ENCODE data around the gene MAP6D1.
"Not testable (repeated sequence)": the region's sequence is repeated elsewhere in the genome, so short reads cannot be mapped to it uniquely, and the experiment has no call there.

Gene MAP6D1

DNA sequence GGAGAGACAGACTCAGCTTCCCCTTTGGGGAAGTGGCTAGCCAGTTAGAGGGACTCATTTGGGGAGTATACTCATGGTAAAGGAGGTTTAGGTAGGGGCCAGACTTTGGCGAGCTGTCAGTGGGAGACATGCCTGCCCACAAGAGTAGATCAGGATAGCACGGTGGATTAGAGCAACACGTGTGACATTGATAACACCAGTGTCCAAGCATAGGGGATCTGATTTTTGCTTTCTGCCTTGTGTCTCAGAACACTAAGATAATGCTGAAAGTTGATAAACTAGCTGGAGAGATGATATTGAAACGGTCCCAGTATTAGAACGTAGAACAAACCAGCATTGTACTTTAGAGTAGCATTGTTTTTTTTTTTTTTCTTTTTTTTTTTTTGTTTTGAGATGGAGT lies 25.9 kb downstream of the MAP6D1 start:
- DNase-seq = no peak

DNA sequence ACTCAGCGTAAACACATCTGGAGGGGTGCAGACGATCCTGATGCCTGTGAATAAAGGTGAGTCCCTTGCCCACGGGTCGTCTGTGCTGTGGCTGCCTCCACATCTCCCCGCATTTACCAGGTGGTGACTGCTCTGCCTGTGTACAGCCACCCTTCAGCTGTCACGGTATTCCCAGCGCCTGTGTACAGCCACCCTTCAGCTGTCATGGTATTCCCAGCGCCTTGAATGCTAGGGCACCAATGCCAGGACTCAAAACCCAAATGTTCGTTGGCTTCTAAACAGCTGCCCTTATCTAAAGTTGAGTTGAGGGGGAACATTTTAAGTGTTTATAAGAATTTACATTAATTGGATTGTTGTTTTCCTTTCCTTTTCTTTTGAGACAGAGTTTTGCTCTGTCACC lies 27.4 kb downstream of the MAP6D1 start:
- no peak for DNase-seq

DNA sequence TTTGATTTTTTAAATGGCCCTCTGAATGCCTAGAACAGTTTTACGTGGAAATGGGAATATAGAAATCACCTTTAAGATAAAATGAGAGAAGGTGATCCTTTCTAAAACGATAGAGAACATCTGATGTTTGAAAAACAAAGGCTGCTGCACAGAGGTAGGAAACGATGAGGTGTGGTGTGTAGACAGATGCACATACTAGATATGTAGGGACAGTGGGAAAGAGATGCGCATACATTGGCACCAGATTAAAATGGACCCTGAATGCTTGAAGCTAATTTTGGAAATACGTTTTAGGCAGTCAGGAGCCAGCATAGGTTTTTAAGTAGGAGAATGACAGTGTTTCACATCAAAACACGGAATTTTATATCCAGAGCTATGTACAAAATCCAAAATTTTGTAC lies 29.0 kb downstream of the MAP6D1 start:
- no peak for DNase-seq

DNA sequence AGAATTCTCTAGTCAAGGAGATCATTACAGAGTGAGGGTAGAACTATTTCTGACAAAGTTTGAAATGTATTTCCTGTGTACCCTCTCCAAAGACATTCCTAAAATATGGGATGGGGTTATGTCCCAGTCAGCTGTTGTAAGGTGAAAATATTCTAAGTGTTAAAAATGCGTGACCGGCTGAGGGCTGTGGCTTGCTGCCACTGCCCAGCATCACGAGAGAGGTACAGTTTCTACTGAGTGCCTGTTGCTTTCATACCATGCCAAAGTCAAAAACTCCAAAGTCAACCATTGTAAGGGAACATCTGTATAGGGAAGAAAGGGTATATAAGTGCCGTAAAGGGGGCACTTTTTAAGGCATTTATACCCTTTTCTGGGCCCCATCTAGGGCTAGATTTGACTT lies 30.9 kb downstream of the MAP6D1 start:
- no peak for DNase-seq

DNA sequence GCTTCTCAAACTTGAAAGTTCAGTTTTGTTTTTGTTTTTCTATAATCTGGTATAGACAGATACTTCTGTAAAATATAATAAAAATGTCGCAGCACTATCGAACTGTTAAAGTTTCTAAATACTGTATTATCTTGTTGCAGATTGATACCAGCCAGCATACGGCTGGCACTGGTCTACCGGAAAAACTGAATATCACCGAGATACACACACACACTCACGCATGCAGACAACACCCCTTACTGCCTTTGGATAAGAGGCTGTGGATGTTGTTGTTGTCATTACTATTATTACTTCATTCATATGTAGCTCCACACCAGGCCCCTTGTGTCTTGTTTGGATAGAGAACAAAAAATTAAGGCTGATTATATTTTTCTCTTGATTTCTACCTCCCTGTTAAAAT lies 32.4 kb downstream of the MAP6D1 start:
- DNase-seq = no peak

DNA sequence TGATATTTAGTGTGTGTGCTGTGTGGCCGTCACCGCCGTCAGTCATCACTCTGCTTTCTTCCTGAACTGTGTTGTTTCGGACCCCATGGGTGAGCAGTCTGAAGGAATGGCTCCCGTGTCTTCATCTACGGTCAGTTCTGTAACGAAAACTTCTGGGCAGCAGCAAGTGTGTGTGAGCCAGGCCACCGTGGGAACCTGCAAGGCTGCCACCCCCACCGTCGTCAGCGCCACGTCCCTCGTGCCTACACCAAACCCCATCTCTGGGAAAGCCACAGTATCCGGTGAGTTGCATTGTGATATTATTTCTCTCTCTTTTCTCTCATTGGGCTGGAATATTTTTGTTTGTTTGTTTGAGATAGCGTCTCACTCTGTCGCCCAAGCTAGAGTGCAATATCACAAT lies 34.7 kb downstream of the MAP6D1 start:
- no peak for DNase-seq

DNA sequence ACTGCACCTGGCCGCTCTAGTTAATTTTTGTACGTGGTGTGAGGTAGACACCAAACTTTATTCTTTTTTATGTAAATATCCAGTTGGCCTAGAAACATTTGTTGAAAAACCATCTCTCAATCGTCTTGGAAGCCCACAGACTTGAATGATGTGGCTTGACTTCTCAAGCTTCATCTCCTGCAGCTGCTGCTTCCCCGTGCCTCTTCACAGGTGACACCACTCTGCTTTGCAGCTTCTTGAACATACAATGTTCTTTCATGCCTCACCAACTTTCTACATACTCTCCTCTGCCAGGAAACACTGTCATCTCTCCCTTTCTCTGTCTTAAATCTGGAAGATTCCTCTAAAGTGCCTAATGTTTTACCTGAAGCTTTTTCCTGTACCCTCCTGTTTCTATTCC lies 35.6 kb downstream of the MAP6D1 start:
- no peak for DNase-seq

DNA sequence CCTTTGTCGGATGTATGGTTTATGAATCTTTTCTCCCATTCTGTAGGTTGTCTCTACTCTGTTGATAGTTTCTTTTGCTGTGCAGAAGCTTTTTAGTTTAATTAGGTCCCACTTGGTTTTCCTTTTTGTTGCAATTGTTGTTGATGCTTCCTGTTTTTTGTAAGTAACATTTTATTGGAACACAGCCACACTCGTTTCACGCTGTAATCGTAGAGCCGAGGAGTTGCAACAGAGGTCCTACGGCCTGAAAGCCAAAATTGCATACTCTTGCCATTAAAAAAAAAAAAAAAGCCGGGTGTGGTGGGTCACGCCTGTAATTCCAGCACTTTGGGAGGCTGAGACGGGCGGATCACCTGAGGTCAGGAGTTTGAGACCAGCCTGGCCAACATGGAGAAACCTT lies 40.9 kb downstream of the MAP6D1 start:
- DNase-seq = not testable (repeated sequence)

DNA sequence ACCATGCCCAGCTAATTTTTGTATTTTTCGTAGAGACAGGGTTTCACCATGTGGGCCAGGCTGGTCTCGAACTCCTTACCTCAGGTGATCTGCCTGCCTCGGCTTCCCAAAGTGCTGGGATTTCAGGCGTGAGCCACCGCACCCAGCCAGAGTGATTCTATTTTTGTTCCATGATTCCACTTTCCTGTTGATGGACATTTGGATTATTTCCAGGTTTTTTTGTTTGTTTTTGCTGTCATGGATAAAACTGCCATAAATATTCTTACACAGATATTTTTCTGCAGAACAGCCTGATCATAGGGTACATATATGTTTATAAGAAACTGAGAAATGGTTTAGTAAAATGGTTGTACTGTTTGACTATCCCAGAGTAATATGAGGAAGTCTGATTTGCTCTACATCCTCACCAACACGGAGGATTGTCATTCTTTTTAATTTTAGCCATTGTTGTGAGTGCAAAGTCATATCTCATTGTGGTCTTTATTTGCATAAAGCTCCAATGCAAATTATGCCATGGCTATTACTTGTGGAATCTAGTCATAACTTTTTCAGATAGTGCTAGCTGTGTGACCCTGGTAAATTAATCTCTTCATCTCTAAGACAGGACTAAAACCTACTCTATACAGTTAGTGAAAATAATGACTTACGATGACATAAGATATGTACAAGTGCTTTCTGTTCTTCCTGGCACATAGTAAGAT lies 42.7 kb downstream of the MAP6D1 start:
- DNase-seq = no peak

DNA sequence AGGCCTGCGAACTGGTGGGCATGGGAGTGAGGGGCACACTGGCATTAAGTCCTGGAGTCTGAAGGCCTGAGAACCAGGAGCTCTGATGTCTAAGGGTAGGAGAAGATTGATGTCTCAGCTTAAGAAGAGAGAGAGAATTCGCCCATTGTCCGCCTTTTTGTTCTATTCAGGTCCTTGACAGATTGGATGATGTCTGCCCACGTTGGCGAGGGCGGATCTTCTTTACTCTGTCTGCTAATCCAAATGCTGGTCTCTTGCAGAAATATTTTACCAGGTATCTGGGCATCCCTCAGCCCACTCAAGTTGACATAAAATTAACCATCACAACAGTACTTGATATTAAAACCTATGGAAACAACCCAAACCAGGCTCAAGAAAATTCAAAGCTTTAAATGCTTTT lies 44.1 kb downstream of the MAP6D1 start:
- DNase-seq = no peak

DNA sequence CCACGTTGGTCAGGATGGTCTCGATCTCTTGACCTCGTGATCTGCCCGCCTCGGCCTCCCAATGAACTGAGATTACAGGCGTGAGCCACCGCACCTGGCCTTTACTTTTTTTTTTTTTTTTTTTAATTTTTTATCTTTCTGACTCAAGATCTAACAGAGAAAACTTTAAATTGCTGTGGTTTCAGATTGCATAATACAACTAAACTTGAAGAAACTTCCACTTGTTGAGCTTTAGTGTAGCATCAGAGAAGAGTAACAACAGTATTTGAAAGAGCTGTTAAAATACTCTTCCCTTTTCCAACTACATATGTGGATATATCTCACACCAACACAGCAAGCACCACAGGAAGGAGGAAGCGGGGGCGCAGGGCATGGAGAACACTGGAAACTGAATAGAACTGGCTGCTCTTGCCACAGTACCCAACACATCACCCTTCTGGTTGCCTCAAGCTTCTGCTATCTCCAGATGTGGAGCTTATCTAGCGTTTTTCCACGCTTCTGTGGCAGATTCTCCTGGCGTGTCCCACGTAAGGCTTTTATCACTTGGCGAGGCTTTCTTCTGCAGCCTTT lies 45.4 kb downstream of the MAP6D1 start:
- DNase-seq = no peak

DNA sequence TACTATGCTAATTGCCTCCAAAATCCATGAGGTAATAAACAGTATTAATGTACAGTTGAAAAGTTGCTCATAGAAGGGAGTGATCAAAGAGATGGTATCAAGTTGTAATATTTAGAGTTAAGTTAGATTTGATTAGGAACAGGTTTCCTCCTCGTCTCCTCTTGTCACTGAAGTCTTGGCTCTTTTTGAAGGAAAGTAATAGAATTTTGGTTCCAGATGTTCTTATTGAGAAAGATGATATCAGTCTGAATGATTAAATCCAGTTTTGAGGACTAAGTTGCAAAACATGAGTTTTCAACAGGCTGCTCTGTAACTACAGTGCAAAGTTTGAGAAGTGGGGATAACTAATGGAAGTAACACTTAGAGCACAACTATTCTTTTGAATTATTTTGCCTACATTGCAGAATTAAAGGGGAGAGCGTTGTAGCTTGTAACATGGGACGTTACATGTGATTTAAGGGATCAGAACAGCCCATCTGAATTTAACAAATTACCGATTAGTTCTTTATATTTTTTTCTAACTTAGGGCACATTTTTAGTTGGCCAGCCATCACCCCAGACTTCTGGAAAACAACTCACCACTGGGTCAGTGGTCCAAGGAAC lies 48.3 kb downstream of the MAP6D1 start:
- no peak for DNase-seq

DNA sequence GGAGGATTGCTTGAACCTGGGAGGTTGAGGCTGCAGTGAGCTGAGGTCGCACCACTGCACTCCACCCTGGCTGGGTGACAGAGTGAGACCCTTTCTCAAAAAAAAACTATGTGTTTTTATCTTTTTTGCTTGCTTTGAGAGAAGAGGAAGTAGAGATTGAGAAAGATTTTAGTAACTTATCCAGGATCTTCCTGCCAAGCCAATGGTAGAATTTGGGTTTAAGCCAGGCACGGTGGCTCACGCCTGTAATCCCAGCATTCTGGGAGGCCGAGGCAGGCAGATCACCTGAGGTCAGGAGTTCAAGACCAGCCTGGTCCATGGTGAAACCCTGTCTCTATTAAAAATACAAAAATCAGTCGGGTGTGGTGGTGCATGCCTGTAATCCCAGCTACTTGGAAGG lies 48.9 kb downstream of the MAP6D1 start:
- not testable (repeated sequence) for DNase-seq

DNA sequence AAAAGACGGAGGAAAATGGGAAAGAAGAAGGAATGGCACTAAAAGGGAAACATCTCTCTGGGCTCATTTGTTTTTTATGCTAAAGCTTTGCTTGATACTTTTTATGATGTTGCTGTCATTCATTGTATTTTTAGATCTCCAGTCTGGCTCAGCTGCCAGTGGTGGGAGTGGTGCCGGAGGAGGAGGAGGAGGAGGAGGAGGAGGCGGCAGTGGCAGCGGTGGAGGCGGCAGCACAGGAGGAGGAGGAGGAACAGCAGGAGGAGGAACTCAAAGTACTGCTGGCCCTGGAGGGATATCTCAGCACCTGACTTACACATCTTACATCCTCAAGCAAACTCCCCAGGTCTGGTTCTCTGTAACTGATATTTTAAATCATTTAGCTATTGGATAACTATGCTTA lies 49.6 kb downstream of the MAP6D1 start:
- no peak for DNase-seq

DNA sequence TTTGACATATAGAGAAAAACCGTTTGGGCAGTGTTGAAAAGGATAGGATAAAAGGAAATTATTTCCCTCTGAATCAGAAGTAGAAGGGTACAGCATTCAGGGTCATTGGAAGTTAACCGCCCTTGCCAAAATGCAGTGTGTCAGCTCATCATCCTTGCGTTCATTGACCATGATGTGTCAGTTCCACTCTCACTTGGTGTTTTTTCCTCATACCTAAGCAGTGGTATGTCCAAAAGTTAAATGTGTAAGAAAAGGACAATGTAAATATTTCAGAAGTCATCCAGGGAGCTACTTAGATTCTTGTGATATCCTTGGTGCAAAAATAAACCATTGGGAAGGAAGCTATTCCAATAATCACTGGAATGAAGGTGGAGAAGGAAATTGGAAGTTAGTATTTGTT lies 50.7 kb downstream of the MAP6D1 start:
- peak; percentile 63 for DNase-seq

DNA sequence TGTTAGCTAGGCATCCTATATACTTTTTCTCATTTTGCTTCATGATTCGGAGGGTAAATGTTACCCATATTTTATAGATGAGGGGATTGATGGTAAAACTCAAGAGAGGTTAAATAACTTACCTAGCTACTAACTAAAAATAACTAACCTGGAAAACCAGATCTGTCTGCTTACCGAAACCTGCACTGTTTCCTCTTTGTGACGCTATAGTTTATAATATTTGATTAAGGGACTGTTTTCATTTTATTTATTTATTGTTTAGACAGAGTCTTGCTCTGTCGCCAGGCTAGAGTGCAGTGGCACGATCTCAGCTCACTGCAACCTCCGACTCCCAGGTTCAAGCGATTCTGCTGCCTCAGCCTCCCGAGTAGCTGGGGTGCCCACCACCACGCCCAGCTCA lies 55.9 kb downstream of the MAP6D1 start:
- DNase-seq = no peak

DNA sequence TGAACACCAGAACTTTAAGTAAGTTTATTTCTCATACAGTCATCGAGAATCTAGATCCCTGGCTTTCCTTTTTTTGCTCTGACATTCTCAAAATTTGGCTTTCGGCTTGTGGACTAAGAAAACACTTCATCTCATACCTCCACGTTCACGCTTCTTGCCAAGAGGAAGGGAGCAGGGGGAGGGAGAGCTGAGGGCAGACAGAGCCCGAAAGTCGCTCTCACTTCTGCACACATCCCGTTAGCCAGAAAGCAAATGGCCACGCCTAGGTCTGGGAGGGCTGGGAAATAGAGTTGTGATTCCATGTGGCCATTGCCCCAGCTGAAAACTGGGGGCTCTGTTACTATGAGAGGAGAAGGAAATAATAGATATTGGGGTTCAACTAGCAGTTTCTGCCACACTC lies 57.3 kb downstream of the MAP6D1 start:
- DNase-seq = no peak

DNA sequence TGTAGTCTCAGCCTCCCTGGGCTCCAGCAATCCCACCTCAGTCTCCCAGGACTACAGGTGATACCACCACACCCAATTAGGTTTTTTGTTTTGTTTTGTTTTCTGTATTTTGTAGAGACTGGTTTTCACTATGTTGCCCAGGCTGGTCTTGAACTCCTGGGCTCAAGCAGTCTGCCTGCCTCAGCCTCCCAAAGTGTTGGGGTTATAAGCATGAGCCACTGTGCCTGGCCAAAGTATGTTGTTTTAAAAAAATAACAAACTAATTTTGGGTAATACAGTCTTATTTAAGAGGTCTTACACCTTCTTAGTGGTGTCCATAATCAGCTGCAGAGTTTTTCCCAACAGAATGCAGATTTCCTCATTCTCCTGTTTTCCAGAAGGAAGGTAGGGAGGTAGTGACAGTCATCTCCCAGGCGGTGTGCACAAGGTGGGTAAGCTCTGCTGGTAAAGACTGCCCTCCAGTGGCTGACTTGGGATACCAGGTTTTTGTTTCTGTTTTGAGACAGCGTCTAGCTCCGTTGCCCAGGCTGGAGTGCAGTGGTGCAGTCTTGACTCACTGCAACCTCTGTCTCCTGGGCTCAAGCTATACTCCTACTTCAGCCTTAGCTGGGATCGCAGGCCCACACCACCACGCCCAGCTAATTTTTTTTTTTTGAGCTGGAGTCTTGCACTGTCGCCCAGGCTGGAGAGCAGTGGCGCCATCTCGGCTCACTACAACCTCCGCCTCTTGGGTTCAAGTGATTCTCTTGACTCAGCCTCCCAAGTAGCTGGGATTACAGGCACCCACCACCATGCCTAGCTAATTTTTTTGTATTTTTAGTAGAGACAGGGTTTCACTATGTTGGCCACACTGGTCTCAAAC lies 58.4 kb downstream of the MAP6D1 start:
- peak; percentile 66 for DNase-seq

DNA sequence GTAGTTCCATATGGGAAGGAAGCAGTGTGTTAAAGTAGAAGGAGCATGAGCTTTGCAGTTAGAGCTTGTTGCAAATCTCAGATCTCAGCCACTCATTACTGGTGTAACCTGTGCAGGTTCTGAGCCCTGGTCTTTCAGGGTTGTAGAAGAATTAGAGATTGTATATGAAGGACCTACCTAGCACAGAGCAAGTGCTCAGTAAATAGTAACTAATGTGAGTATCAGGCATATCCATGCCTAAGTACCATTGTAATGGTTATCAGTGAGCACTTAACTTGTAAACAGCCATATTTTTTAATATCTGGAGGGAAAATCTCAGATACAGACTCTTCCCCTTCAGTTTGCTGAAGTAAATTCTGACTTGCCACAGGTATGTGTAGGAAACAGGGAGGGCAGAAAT lies 59.3 kb downstream of the MAP6D1 start:
- DNase-seq = no peak

Data from fibroblast of skin of abdomen (primary cell).